NCI-H1417 treated with DMSO at 0.1 percent for 48 hours (cell line): ENCODE data around the gene VSIG8.
A peak's percentile ranks its signal among the peaks of the same experiment; 100 is the strongest.
"Not testable (repeated sequence)": the region's sequence is repeated elsewhere in the genome, so short reads cannot be mapped to it uniquely, and the experiment has no call there.

ENCODE experiments used
- DNase-seq: peaks from one replicate; lab custom pipeline; 2025; lab: John Stamatoyannopoulos, UW

VSIG8 gene

DNA sequence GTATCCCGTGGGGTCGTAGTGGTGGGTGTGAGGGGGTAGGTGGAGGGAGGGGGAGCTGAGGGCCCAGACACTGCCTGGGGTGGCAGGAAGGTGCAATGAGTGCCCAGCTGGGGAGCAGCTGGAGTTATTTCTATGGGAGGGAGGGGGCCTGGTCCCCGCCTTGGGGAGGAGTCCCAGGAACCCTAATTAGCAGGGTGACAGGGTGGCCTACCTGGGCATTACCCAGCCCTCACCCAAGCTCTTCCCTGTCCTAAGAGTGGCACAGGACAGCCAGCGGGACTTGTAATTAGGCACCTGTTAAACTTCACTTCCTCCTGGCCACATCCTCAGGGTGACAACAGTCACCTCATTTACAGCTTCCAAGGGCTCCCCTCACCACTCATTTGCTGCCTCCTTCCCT, at the start of gene VSIG8:
Gene VSIG8 (minus strand): TSS at position 101 of the 400 bp plus-strand sequence. CDS start 136 bp downstream, outside the sequence.
- no peak for DNase-seq

GRCh38 chr1:159911326-159912070, 49.0 kb upstream of the VSIG8 start:
- no peak for DNase-seq

DNA sequence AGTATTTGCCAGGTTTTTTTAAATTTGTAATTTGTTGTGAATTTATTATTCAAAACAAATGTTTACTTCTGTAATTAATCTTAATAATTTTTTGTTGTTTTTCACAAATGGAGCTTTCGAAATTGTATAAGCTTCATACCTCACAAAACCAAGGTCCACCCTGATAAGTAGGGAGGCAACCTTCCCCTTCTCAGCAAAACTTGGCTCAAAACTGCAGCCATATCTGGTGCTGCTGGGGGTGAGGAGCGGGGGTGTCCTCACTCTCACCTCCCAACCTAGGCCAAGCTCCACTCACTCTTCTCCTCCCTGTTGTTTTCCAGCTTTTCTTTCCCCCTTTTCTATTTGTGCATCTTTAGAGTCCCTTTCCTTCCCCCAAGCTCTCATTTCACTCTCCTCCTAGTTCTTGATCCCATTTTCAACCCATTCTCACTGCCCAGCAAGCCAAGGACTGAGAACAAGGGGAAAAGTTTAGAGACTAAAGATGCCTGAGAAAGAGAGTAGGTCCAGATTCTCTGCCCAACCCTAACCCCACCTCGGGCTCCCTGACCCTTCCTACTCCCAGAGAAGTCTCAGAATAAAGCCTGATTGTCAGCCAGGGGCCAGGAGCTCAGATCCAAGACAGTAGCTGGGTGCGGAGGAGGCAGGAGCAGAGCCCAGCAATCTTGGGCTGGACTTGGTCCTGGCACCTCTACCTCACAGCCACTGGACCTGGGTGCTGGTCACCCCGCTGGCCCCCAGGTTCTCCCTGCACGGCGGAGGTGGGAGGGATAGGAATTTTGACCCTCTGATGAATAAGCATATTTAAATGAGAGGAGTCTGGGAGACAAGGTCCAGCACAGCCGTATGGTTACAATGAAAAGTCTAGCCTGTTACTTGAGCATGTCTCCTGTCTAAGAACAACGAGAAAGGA, 45.8 kb upstream of the VSIG8 start:
- DNase-seq, result no peak

GRCh38 chr1:159906960-159907359, 44.5 kb upstream of the VSIG8 start:
- no peak for DNase-seq

DNA sequence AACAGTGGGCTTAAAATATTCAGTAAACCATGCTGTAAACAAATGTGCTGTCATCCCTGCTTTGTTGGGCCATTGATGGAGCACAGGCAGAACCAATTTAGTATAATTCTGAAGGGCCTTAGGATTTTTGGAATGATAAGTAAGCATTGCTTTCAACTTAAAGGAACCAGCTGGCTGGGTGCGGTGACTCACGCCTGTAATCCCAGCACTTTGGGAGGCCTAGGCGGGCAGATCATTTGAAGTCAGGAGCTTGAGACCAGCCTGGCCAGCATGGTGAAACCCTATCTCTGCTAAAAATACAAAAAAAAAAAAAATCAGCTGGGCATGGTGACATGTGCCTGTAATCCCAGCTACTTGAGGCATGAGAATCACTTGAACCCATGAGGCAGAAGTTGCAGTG, 41.6 kb upstream of the VSIG8 start:
- not testable (repeated sequence) for DNase-seq

DNA sequence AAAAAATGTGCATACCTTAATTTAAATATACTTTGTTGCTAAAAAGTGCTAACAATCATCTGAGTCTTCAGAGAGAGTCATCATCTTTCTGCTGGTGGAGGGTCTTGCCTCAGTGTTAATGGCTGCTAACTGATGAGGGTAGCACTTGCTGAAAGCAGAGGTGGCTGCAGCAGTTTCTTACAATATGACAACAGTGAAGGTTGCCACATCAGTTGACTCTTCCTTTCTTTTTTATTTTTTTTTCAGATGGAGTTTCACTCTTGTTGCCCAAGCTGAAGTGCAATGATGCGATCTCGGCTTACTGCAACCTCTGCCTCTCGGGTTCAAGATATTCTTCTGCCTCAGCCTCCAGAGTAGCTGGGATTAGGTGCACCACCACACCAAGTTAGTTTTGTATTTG, 40.1 kb upstream of the VSIG8 start:
- DNase-seq, result no peak

DNA sequence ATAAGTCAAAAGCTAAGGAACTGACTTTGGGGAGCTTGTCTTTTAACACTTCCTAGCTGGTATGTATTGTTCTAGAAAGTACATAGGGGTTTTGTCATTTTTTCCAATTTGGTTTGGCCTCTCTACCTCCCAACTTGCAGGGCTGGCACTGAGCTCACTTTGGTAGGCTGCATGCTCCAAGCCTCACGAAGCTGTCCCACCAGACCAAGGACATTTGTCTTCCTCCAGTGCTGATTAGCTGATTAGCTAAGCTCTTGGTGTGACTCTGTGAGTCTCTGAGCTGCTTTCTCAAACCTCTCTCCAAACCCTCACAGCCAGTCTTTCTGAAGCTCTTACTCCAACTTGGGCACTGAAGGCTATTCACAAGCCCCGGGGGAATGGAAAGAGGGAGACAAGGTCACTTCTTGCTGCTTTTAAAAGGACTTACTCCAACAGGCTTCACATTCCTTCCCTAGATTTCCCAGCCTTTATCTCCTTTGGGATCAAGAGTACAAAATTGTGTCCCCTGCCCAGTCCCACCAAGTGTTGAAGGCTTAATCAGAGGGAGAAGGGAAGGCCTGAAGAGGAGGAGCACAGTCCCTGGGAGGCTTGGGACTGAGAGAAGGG, 38.4 kb upstream of the VSIG8 start:
- DNase-seq, result no peak

DNA sequence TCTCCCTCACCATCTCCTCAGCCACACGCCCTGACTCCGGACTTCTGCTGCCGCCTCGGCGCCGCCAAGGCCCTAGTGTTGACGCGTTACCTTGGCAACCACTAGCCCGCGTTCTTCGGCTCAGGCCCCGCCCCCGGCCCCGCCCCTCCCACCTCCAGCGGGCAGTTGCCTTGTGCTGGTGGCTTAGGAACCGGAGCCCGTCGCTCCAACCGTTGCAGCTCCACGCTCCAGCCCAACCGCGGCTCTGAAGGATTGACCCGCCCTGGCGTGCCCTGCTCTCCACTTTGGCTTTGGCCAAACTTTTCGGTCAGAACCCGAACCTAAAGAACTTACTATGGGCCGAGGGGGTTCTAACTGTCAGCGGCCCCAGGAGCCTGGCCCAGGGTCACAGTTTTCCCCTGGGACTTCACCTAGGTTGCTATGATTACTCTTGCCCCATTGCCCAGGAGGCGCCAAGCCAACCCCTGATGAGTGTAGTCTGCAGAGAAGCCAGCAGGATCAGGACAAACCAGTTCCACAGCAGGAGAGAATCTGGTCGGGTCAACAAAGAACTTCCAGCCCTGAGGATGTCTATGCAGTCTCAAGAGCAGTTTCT, 37.7 kb upstream of the VSIG8 start, which contains the start of gene CFAP45:
Gene CFAP45 (minus strand): TSS at position 80 of the 595 bp plus-strand sequence. CDS start 67 bp downstream, at position 13.
- DNase-seq, result no peak

GRCh38 chr1:159899634-159900033, 37.2 kb upstream of the VSIG8 start:
- DNase-seq, result not testable (repeated sequence)

- no peak for DNase-seq
Measured at GRCh38 chr1:159898527-159898926, 36.1 kb upstream of the VSIG8 start.

DNA sequence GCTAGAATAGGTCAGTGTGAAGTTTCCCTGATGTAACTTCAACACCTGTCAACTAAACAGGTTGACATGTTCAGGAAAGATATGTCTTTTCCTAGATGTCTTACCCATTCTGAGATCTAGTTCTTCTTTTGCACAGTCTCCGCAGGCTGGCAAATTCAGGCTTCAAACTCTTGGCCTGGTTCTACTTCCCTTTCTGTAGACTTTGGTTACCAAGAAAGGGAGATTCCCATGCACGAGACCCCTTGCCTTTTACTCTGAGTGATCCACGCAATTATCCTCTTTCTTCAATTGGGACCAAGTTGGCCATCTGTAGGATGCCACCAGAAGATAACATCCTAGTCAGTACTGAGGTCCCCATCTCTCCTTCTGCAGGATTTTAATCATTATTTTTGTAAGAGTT, 35.5 kb upstream of the VSIG8 start:
- no peak for DNase-seq

- DNase-seq, result no peak
Measured at GRCh38 chr1:159896546-159896930, 34.1 kb upstream of the VSIG8 start.

- no peak for DNase-seq
Measured at GRCh38 chr1:159895836-159896545, 33.5 kb upstream of the VSIG8 start.

GRCh38 chr1:159895286-159895685, 32.8 kb upstream of the VSIG8 start:
- peak; percentile 55 for DNase-seq

- no peak for DNase-seq
Measured at GRCh38 chr1:159892944-159893343, 30.5 kb upstream of the VSIG8 start.

GRCh38 chr1:159891275-159892157, 29.1 kb upstream of the VSIG8 start:
- DNase-seq, result peak; percentile 61

- no peak for DNase-seq
Measured at GRCh38 chr1:159890390-159890789, 27.9 kb upstream of the VSIG8 start.

DNA sequence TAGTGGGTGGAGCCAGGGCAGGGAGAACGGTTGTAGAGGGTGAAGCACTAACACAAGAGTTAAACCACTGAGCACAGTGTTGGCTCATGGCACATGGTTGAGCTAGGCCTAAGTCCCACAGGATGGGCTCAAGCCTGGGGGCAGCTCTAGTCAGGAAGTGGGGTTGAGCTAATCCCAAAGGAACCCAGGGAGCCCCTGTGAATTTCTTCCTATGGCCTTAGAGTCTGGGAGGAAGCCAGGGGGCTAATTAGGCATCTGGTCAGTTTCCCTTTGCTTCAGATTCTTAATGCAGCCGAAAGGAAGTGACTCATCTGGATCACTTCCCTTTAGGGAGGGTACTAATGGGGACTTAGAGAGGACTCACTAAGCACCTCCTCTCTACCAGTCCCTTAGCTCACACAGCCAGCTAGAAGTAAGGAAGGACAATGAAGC, 27.4 kb upstream of the VSIG8 start:
- DNase-seq, result no peak

- no peak for DNase-seq
Measured at GRCh38 chr1:159889202-159889601, 26.7 kb upstream of the VSIG8 start.

DNA sequence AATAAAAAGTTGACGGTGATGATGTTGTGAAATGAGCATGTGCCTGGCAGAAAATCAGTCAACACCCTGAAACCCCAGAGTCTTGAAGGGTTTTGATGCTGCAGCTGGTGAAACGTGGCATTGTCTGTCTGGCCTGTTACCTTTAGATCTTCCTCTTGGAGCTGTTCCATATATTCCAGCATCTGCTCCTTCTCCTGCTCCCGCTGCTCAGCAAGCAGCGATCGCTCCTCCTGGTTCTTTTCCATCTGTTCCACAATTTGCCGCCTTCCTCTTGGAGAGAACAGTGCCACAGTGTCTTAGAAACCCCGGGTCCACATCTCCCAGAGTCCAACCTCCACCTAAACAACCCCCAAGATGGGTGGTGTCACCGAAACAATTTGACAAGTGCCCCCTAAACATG, 21.8 kb upstream of the VSIG8 start:
- DNase-seq, result no peak
